Activated CD8-positive, alpha-beta T cell treated with anti-CD3 and anti-CD28 coated beads, Interleukin-2, amount 10 ng/mL, durations not matched to agents 7 days and 5 days (primary cell): ENCODE data around the gene XPNPEP3. TPM values are rescaled to one million over a fixed set of nuclear protein-coding genes. Genes with fewer than 3 reads are reported as not detected.
"Not testable (repeated sequence)": the region's sequence is repeated elsewhere in the genome, so short reads cannot be mapped to it uniquely, and the experiment has no call there.

Experiments
- ATAC-seq: fragments of 150-1000 bp; cut with Tn5 transposase; one replicate; pipeline ENCODE4 v1.10.0; 2021; ENCODE audit warnings: moderate library complexity
- CTCF ChIA-PET: fragments of 350-600 bp; sonication (Branson Sonifier 250); formaldehyde crosslinking; loops from one replicate; lab custom pipeline; 2021; ENCODE audit warnings: antibody characterized with exemption; lab: Charles Lee
- POLR2A ChIA-PET: fragments of 350-600 bp; sonication (Branson Sonifier 250); formaldehyde crosslinking; loops from one replicate; lab custom pipeline; 2021; ENCODE audit warnings: antibody characterized with exemption; lab: Charles Lee
- DNase-seq: peaks from one replicate; pipeline ENCODE4 v3.0.0-alpha.2; 2020
- H3K27ac Mint-ChIP-seq: one replicate; pipeline ENCODE4 v1.8.0; 2021; ENCODE audit warnings: mild to moderate bottlenecking, mixed read lengths
- H3K27me3 Mint-ChIP-seq: one replicate; pipeline ENCODE4 v1.8.0; 2021; ENCODE audit warnings: low read depth, mixed read lengths
- H3K36me3 Mint-ChIP-seq: one replicate; pipeline ENCODE4 v1.8.0; 2021; ENCODE audit warnings: low read depth, mixed read lengths
- H3K4me1 Mint-ChIP-seq: one replicate; pipeline ENCODE4 v1.8.0; 2021; ENCODE audit warnings: low read depth, mixed read lengths
- H3K4me3 Mint-ChIP-seq: one replicate; pipeline ENCODE4 v1.8.0; 2021; ENCODE audit warnings: mild to moderate bottlenecking, mixed read lengths
- H3K9me3 Mint-ChIP-seq: one replicate; pipeline ENCODE4 v1.8.0; 2022; ENCODE audit warnings: mixed read lengths; ENCODE audit not compliant: insufficient read depth
- total RNA-seq, 2 experiments: library from RNA; stranded (reverse); gene quantifications; one replicate each; pipeline ENCODE4 v1.2.3, GENCODE V29; 2021

XPNPEP3 gene
- total RNA-seq, 2 experiments from 2014 or later: 14.6 TPM

DNA sequence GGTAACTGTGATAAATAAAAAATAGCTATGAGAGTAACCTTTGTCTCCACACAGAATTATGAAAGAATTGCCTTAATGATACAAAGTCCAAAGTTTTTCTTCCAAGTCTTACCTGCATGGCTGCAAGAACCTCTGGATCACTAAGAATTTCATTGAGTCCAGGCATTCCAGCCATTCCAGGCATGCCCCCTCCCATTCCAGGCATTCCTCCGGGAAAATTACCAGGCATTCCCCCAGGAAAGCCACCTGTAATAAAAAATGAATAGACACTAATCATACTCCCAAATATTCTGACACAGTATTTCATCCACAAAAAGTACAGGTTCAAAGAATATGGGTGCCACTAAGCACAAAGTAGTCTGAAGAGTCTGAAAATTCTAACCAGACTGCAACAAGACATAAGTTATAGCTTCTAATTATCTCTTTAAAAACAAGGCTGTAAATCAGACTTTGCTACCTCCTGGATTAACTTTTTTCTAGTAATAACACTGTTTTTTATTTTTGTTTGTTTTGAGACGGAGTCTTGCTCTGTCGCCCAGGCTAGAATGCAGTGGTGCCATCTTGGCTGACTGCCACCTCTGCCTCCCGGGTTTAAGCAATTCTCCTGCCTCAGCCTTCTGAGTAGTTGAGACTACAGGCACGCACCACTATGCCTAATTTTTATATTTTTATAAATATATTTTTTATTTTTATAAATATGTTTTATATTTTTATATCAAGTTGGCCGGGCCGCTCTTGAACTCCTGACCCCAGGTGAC is 29.8 kb upstream of the XPNPEP3 start:
- DNase-seq (no peak), ATAC-seq (no peak)
- ChIA-PET CTCF (interaction anchor here (0.7 to 0.8 kb wide), 2 partner anchors 9 to 144 kb away, joined by 3 read pairs; no protein-coding TSS in a partner anchor), POLR2A (no interaction called here)
- Mint-ChIP-seq H3K36me3 (peaks cover 29% of the 10 kb centered on the region), H3K27ac (no peak overlapping the region), H3K4me3 (no peak overlapping the region), H3K27me3 (no peaks in the 10 kb centered on the region), H3K9me3 (no peaks in the 10 kb centered on the region), H3K4me1 (no peaks in the 10 kb centered on the region)

DNA sequence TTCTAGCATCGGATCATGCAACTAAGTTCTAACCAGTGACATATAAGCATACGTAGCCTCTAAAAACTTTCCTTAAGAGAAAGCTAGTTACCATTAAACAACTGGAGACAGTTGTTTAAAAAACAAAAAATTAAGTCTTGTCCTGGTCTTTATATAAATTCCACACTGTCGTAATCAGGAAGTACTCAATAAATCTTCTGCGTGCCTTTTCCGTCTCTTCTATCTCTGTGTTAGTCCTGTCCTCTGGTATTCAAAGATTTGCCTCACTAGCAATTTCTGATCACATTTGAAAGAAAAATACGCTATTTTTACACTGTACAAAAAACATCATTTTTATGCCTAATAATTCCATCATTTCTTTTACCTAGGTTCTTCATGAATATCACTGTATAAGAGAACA is 27.8 kb upstream of the XPNPEP3 start:
- no peaks in the 10 kb centered on the region for H3K4me1 Mint-ChIP-seq
- peaks cover 37% of the 10 kb centered on the region for H3K36me3 Mint-ChIP-seq
- DNase-seq (no peak), ATAC-seq (no peak)
- no peaks in the 10 kb centered on the region for H3K9me3 Mint-ChIP-seq
- H3K4me3 Mint-ChIP-seq: no peak overlapping the region
- H3K27me3 Mint-ChIP-seq: no peaks in the 10 kb centered on the region
- H3K27ac Mint-ChIP-seq: no peak overlapping the region
- POLR2A ChIA-PET: no interaction called here
- CTCF ChIA-PET: interaction anchor here (1.4 kb wide), 1 partner anchor 146 kb away, joined by 5 read pairs; no protein-coding TSS in a partner anchor

- H3K4me3 Mint-ChIP-seq: no peak overlapping the region
- H3K36me3 Mint-ChIP-seq: peaks cover 36% of the 10 kb centered on the region
- H3K4me1 Mint-ChIP-seq: peaks cover 15% of the 10 kb centered on the region
- H3K27ac Mint-ChIP-seq: no peak overlapping the region
- POLR2A ChIA-PET: no interaction called here
- H3K9me3 Mint-ChIP-seq: no peaks in the 10 kb centered on the region
- CTCF ChIA-PET: interaction anchor here (0.6 to 2.8 kb wide), 3 partner anchors 12 to 151 kb away, joined by 3 to 8 read pairs (median 3); no protein-coding TSS in a partner anchor
- no peak for ATAC-seq
- DNase-seq: no peak
- no peaks in the 10 kb centered on the region for H3K27me3 Mint-ChIP-seq
Observed at GRCh38 chr22:40834619-40835018, 22.3 kb upstream of the XPNPEP3 start.

DNA sequence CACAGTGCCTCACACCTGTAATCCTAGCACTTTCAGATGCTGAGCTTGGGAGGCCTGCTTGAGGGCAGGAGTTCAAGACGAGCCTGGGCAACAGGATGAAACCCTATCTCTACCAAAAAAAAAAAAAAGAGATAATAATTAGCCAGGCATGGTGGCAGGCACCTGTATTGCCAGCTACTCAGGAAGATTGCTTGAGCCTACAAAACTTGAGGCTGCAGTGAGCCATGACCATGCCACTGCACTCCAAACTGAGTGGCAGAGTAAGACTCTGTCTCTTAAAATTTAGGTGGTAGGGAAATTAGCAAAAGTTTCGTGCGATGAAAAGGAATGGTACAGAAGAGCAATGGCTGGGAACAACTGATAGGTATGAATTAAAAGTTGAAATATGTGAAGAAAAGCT is 18.5 kb upstream of the XPNPEP3 start:
- no peak for DNase-seq
- H3K9me3 Mint-ChIP-seq: no peaks in the 10 kb centered on the region
- peaks cover 43% of the 10 kb centered on the region for H3K36me3 Mint-ChIP-seq
- no peaks in the 10 kb centered on the region for H3K27me3 Mint-ChIP-seq
- H3K27ac Mint-ChIP-seq: no peak overlapping the region
- H3K4me3 Mint-ChIP-seq: no peak overlapping the region
- POLR2A ChIA-PET: interaction anchor here (0.6 to 1.1 kb wide), 2 partner anchors 18 to 608 kb away, joined by 3 to 4 read pairs; partner anchors contain the start of genes ST13, TOB2 and XPNPEP3
- ATAC-seq: no peak
- peaks cover 15% of the 10 kb centered on the region for H3K4me1 Mint-ChIP-seq
- CTCF ChIA-PET: interaction anchor here (1.4 kb wide), 1 partner anchor 156 kb away, joined by 3 read pairs; no protein-coding TSS in a partner anchor

GRCh38 chr22:40844951-40845350 is 12.0 kb upstream of the XPNPEP3 start:
- no peak for DNase-seq
- Mint-ChIP-seq H3K36me3 (peaks cover 51% of the 10 kb centered on the region), H3K27me3 (no peaks in the 10 kb centered on the region), H3K4me1 (peaks cover 4% of the 10 kb centered on the region), H3K9me3 (no peaks in the 10 kb centered on the region), H3K4me3 (no peak overlapping the region), H3K27ac (no peak overlapping the region)
- no peak for ATAC-seq
- CTCF ChIA-PET: no interaction called here
- POLR2A ChIA-PET: no interaction called here

GRCh38 chr22:40845816-40846215 is 11.1 kb upstream of the XPNPEP3 start:
- H3K36me3 Mint-ChIP-seq: peaks cover 46% of the 10 kb centered on the region
- H3K27ac Mint-ChIP-seq, DNase-seq, H3K27me3 Mint-ChIP-seq, H3K4me1 Mint-ChIP-seq, ATAC-seq, CTCF ChIA-PET, POLR2A ChIA-PET, H3K9me3 Mint-ChIP-seq, H3K4me3 Mint-ChIP-seq: not testable (repeated sequence)

GRCh38 chr22:40853333-40853732 is 3.6 kb upstream of the XPNPEP3 start:
- Mint-ChIP-seq H3K27me3 (no peaks in the 10 kb centered on the region), H3K27ac (no peak overlapping the region), H3K4me3 (no peak overlapping the region), H3K4me1 (peaks cover 45% of the 10 kb centered on the region), H3K36me3 (peaks cover 28% of the 10 kb centered on the region), H3K9me3 (no peaks in the 10 kb centered on the region)
- POLR2A ChIA-PET: interaction anchor here (0.6 to 0.7 kb wide), 2 partner anchors 9 to 238 kb away, joined by 3 to 7 read pairs; no protein-coding TSS in a partner anchor
- ATAC-seq: no peak
- CTCF ChIA-PET: interaction anchor here (0.8 to 2.1 kb wide), 3 partner anchors 46 to 384 kb away, joined by 3 to 7 read pairs (median 7); no protein-coding TSS in a partner anchor
- DNase-seq: no peak

DNA sequence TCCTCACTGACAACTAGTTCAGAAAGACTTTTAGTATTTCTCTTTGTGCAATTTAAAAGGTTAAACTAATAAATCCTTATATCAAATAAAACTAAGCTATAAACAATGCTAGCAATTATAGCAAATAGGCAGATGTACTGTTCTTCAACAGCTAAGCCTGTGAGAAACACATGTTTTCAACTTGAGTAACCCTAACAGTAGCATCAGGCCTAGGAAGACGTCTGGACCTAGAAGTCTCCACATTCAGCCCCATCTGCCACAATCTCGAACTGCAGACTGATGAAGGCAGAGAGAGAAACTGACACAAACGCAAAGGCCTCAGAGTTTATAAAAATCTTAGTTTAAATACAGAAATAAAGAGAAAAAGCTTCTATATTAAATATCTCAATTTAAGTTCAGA is 3.0 kb upstream of the XPNPEP3 start:
- no peaks in the 10 kb centered on the region for H3K27me3 Mint-ChIP-seq
- ChIA-PET CTCF (interaction anchor here (1.0 to 2.1 kb wide), 4 partner anchors 19 to 171 kb away, joined by 3 to 7 read pairs (median 6); partner anchors contain the start of gene SLC25A17), POLR2A (no interaction called here)
- peaks cover 50% of the 10 kb centered on the region for H3K4me1 Mint-ChIP-seq
- peaks cover 26% of the 10 kb centered on the region for H3K36me3 Mint-ChIP-seq
- H3K9me3 Mint-ChIP-seq: no peaks in the 10 kb centered on the region
- H3K27ac Mint-ChIP-seq: peak overlapping the region; percentile 32
- DNase-seq: no peak
- no peak overlapping the region for H3K4me3 Mint-ChIP-seq
- no peak for ATAC-seq

DNA sequence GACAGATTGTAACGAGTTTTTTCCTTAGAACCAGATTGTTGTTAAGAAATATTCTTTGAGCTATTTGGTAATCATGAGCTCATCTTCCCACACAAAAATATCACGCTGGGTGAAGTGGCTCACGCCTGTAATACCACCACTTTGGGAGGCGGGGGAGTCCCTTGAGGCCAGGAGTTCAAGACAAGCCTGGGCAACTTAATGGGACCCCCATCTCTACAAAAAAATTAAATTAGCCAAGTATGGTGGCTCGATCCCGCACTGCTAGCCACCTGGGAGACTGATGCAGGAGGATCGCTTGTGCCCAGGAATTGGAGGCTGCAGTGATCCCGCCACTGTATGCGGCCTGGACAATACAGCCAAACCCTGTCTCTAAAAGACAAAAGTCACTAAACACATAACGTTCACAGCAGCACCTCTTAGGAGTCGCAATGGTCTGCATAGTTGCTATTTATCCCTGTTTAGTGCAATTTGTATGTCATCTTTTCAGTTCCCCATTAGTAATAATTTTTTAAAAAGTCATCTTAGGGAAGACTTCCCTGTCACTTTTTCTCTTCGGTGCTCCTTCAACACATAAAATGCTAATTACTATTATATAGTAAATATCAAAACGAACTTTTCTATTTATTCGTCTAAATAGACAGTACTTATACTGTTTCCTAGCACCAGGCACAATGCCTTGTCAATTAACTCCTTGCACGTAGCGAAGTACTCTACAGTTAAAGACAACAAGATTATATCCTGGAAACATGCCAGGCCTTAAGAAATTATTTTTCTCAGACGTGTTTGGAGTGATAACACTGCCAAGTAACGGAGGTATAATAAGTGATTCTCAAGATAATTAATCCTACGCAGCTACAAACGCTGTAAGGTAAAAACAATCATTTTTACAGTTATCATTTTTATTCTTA is 1.6 kb upstream of the XPNPEP3 start:
- Mint-ChIP-seq H3K27ac (peak overlapping the region; percentile 67), H3K27me3 (no peaks in the 10 kb centered on the region), H3K4me1 (peaks cover 53% of the 10 kb centered on the region), H3K4me3 (peak overlapping the region; percentile 96), H3K36me3 (peaks cover 18% of the 10 kb centered on the region), H3K9me3 (no peaks in the 10 kb centered on the region)
- no peak for DNase-seq
- POLR2A ChIA-PET: interaction anchor here (3.0 kb wide), 1 partner anchor 36 kb away, joined by 15 read pairs; the partner anchor contains the start of gene SLC25A17
- CTCF ChIA-PET: interaction anchor here (0.9 to 2.3 kb wide), 5 partner anchors 20 to 172 kb away, joined by 3 to 10 read pairs (median 4); partner anchors contain the start of gene SLC25A17
- no peak for ATAC-seq

- Mint-ChIP-seq H3K27ac (peak overlapping the region; percentile 100), H3K4me3 (peak overlapping the region; percentile 96), H3K36me3 (peaks cover 21% of the 10 kb centered on the region), H3K9me3 (no peaks in the 10 kb centered on the region), H3K4me1 (peaks cover 52% of the 10 kb centered on the region), H3K27me3 (no peaks in the 10 kb centered on the region)
- peak; percentile 28 for ATAC-seq
- peak; percentile 53 for DNase-seq
- CTCF ChIA-PET: interaction anchor here (1.4 to 4.0 kb wide), 4 partner anchors 43 to 175 kb away, joined by 7 to 14 read pairs (median 12); no protein-coding TSS in a partner anchor
- POLR2A ChIA-PET: interaction anchor here (0.8 to 3.0 kb wide), 7 partner anchors 8 to 591 kb away, joined by 3 to 15 read pairs (median 5); partner anchors contain the start of genes MRTFA and SLC25A17
Observed at GRCh38 chr22:40855979-40856512, 902 bp upstream of the XPNPEP3 start.
